Measurements from ENCODE around the gene NEURL3.
A peak's percentile ranks its signal among the peaks of the same experiment; 100 is the strongest.

The NEURL3 gene

GRCh38 chr2:96534701-96535181, 29.6 kb upstream of the NEURL3 start:
- peak; percentile 83 for TF ChIP-seq GATA2 (IDR thresholded peaks at IDR 0.05; ENCODE audit: low read depth, low read length)
- no peak for TF ChIP-seq GATA3 (IDR thresholded peaks at IDR 0.05; ENCODE audit: low read depth, low read length)

GRCh38 chr2:96534141-96534540, 29.0 kb upstream of the NEURL3 start:
- TF ChIP-seq GATA2 (IDR thresholded peaks at IDR 0.05; ENCODE audit: low read depth, low read length) = no peak
- no peak for TF ChIP-seq GATA3 (IDR thresholded peaks at IDR 0.05; ENCODE audit: low read depth, low read length)

- TF ChIP-seq GATA2 (IDR thresholded peaks at IDR 0.05; ENCODE audit: low read depth, low read length) (no peak), GATA3 (IDR thresholded peaks at IDR 0.05; ENCODE audit: low read depth, low read length) (no peak)
Observed at GRCh38 chr2:96533292-96534073, 28.3 kb upstream of the NEURL3 start.

DNA sequence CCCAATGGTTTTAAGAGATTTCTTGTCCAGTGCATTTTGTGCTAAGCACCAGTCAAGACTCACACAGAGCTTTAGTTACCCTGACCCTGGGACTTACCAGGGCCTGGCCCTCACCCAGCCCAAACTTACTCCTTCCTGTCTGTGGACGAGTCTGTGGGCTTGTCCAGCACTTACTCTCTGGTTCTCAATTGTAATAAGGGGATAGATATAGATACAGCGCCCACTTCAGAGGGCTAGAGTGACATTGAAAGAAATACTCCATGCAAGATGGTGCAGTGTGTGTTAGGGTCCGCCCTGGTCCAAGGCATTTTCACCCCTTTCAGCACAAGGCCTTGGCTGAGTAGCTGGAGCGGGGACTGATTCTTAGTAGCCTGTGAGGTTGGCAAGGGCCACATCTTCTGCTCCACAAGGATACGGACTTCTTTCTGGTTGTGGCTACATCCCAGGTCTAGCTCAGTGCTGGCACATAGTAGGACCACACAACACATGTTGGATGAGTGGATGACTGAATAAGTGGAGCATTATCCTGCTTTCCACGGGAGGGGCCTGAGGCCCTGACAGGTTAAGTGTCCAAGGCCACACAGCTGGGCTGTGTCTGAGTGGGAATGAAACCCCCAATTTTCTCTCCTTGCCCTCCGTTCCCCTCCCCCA, 27.6 kb upstream of the NEURL3 start:
- no peak for TF ChIP-seq GATA3 (IDR thresholded peaks at IDR 0.05; ENCODE audit: low read depth, low read length)
- TF ChIP-seq GATA2 (IDR thresholded peaks at IDR 0.05; ENCODE audit: low read depth, low read length) = no peak

- TF ChIP-seq GATA3 (IDR thresholded peaks at IDR 0.05; ENCODE audit: low read depth, low read length) (no peak), GATA2 (IDR thresholded peaks at IDR 0.05; ENCODE audit: low read depth, low read length) (no peak)
Observed at GRCh38 chr2:96531872-96532505, 26.8 kb upstream of the NEURL3 start.

- no peak for TF ChIP-seq GATA2 (IDR thresholded peaks at IDR 0.05; ENCODE audit: low read depth, low read length)
Observed at GRCh38 chr2:96531366-96531765, 26.2 kb upstream of the NEURL3 start.

DNA sequence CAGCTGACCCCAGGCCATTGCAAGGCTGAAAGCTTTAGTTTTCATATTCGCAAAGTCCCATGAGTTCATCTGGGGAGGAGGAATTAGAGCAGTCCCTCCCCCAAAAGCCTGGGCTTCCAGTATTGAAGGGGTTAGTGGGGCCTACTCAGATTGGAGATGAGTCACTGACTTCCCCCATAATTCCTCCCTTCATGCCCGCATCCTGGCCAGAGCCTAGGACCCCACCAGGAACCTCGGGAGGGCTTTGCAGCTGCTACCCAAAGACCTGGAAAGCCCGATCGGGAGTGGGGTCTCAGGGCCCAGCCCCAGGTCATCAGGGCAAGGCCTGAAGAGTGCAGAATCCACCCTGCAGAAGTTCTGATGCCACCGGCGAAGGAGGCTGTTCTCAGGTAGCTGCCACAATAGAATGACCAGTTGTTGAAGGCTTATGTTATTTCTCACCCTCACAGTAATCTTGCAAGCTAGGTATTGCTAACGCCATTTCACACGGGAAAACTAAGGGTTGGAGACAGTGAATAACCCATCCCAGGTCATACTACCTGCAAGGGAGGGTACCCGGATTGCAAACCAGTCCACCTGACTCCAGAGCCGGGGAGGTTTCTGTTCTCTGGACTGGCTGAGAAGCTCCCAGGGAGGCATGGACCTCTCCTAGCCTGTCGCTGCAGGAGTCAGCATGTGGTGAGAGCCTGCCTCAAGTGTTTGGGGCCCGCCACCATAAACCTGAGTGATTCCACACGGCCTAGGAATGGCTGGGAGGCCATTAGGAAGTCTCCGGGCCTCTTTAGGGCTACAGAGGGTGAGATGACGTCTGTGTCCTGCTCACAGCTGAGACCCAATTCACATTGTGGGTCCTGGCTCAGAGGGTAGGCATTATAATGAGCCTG, 25.6 kb upstream of the NEURL3 start:
- TF ChIP-seq GATA2 (IDR thresholded peaks at IDR 0.05; ENCODE audit: low read depth, low read length) (no peak), GATA3 (IDR thresholded peaks at IDR 0.05; ENCODE audit: low read depth, low read length) (no peak)

DNA sequence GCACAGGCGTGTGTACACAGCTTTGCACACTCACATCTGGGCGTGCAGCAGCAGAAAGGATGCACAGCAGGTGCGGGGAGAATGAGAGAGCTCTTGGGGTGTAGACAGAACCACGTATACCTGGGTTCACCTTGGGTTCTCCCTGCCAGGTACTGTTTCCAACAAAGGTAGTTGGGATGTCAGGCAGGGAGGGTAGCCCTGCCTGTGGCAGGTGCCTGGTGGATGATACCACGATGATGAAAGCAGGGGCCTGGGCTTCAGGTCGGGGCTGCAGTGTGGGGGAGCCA, 24.9 kb upstream of the NEURL3 start:
- no peak for TF ChIP-seq GATA3 (IDR thresholded peaks at IDR 0.05; ENCODE audit: low read depth, low read length)
- TF ChIP-seq GATA2 (IDR thresholded peaks at IDR 0.05; ENCODE audit: low read depth, low read length) = no peak

DNA sequence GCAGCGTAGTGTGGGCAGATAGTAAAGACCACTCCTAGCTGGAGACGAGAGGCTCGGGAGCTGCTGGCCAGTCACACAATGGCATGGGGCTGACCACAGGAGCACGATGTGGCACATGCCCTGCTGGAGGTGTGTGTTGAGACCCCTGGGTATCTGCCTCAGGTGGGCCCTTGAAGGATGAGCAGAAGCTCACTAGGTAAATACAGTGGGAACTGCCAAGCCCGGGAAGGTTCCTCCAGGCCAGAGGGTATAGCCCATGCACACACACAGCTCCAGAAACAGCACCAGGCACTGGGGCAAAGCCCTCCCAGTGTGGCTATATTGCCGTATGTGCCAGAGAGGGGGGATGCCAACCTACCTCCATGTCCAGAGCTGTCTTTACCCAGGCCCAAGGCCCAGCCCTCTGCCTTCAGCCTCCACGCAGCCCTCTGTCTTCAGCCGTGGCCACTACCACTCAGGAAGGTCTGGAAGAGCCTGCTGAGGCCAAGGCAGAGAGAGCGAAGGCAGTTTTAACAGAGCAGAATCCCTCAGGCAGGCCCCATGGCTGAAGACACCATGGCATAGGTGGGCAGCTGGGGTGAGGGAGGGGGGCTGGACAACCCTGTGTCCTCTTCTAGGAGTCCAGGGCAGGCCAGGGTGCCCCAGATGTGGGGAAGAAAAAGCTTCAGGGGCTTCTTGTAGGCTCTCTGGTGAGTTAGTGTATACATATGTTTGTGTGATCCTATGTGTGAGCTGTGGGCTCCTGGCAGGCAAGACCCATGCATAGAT, 24.4 kb upstream of the NEURL3 start:
- TF ChIP-seq GATA2 (IDR thresholded peaks at IDR 0.05; ENCODE audit: low read depth, low read length) = no peak
- no peak for TF ChIP-seq GATA3 (IDR thresholded peaks at IDR 0.05; ENCODE audit: low read depth, low read length)

- TF ChIP-seq GATA3 (IDR thresholded peaks at IDR 0.05; ENCODE audit: low read depth, low read length) (no peak), GATA2 (IDR thresholded peaks at IDR 0.05; ENCODE audit: low read depth, low read length) (no peak)
Observed at GRCh38 chr2:96528700-96529375, 23.7 kb upstream of the NEURL3 start.

GRCh38 chr2:96528006-96528699, 23.0 kb upstream of the NEURL3 start:
- TF ChIP-seq GATA2 (IDR thresholded peaks at IDR 0.05; ENCODE audit: low read depth, low read length) (no peak), GATA3 (IDR thresholded peaks at IDR 0.05; ENCODE audit: low read depth, low read length) (no peak)

DNA sequence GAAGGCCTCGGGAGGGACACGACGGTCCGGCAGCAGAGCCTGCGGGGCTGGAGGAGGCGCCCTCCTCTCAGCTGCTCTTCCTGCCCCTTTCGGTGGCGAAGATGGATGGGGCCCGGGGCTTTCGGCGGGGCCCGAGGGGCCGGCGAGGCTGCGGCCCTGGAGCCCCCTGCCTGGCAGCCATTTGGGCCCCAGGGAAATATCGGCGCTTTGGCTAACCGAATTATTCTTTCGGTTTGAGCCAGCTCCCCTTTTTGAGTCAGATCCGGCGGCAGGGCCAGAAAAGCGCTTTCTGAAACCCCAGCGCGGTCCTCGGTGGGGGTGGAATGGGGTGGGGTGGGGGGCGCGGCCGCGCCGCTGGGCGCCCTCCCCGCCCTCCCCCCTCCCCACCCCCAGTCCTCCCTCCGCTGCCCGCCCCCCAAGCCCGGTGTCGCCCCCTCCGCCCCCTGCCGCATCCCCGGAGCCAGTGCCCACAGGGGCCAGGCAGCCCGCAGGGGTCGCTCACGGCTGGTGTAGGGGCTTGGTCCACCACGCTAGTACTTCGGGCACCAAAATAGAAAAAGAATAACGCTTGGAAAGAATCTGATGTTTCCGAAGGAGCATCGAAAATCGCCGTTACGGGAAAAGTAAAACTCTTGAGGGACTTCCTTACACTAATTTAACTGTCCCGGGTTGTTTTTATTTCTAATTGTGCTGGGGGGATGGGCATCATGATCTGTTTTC, 22.3 kb upstream of the NEURL3 start:
- TF ChIP-seq GATA2 (IDR thresholded peaks at IDR 0.05; ENCODE audit: low read depth, low read length) (no peak), GATA3 (IDR thresholded peaks at IDR 0.05; ENCODE audit: low read depth, low read length) (no peak)

Data from SH-SY5Y (cell line).